Measurements from ENCODE around the gene MYOZ3.

DNA sequence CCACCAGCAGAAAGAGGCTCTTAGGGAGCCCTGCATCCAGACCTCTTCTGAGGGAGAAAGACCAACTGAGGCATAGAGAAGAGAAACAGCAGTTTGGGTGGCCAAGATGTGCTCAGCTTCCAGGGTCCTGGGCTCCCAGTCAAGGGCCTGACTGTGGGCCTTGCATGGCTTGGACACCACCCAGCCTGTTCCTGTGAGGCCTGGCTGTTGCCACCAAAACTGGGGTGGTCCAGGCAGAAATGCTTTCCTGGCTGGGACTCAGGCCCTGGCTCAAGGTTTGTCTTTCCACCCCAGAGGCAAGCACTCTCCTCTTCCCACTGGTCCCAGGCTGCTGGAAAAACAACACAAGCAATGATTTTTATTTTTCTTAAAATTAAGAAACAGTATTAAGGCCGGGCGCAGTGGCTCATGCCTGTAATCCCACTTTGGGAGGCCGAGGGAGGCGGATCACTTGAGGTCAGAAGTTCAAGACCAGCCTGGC is 13.3 kb downstream of the MYOZ3 start:
- no peak for TF ChIP-seq EZH2 (IDR thresholded peaks at IDR 0.05)
- TF ChIP-seq POLR2AphosphoS5 (IDR thresholded peaks at IDR 0.05; ENCODE audit: borderline replicate concordance, low read depth, low read length) = no peak

All from SK-N-MC (cell line).